T-helper 9 cell (primary cell): ENCODE data around the gene CLMN.

Experiments used
- DNase-seq: peaks from one replicate; pipeline ENCODE4 v3.0.0-alpha.2; 2020

Gene CLMN

GRCh38 chr14:95320078-95320895, 579 bp upstream of the CLMN start:
- DNase-seq = no peak

GRCh38 chr14:95318399-95319311, 1.1 kb downstream of the CLMN start:
- DNase-seq = no peak

GRCh38 chr14:95317817-95318343, 1.8 kb downstream of the CLMN start:
- no peak for DNase-seq

GRCh38 chr14:95316821-95317220, 2.9 kb downstream of the CLMN start:
- no peak for DNase-seq

- no peak for DNase-seq
Observed at GRCh38 chr14:95315579-95315978, 4.1 kb downstream of the CLMN start.

GRCh38 chr14:95315156-95315555, 4.6 kb downstream of the CLMN start:
- DNase-seq = no peak

- DNase-seq = no peak
Observed at GRCh38 chr14:95314609-95315008, 5.1 kb downstream of the CLMN start.

GRCh38 chr14:95313707-95314106, 6.0 kb downstream of the CLMN start:
- no peak for DNase-seq

GRCh38 chr14:95313190-95313589, 6.5 kb downstream of the CLMN start:
- DNase-seq = no peak

GRCh38 chr14:95312311-95312710, 7.4 kb downstream of the CLMN start:
- DNase-seq = no peak

GRCh38 chr14:95311752-95312151, 8.0 kb downstream of the CLMN start:
- DNase-seq = no peak

GRCh38 chr14:95310635-95311380, 8.9 kb downstream of the CLMN start:
- no peak for DNase-seq

- no peak for DNase-seq
Observed at GRCh38 chr14:95309261-95310051, 10.3 kb downstream of the CLMN start.

- DNase-seq = no peak
Observed at GRCh38 chr14:95308073-95308472, 11.6 kb downstream of the CLMN start.

- DNase-seq = no peak
Observed at GRCh38 chr14:95307402-95308041, 12.2 kb downstream of the CLMN start.

GRCh38 chr14:95305940-95306339, 13.8 kb downstream of the CLMN start:
- DNase-seq = no peak

- DNase-seq = no peak
Observed at GRCh38 chr14:95305145-95305544, 14.6 kb downstream of the CLMN start.

- no peak for DNase-seq
Observed at GRCh38 chr14:95304342-95304741, 15.4 kb downstream of the CLMN start.

- DNase-seq = no peak
Observed at GRCh38 chr14:95303552-95303951, 16.2 kb downstream of the CLMN start.

GRCh38 chr14:95302667-95303506, 16.8 kb downstream of the CLMN start:
- no peak for DNase-seq
